Erythroblast (primary cell): Measurements from ENCODE around the gene NFIC.

Experiments used
- GATA1 ChIP-seq: IDR thresholded peaks from 2 replicates; pipeline ENCODE4 v1.6.1; 2011; ENCODE audit warnings: low read depth, mild to moderate bottlenecking, control low read depth, low read length, moderate library complexity
- POLR2A ChIP-seq: IDR thresholded peaks from 2 replicates; pipeline ENCODE4 v1.6.1; 2011; ENCODE audit warnings: mild to moderate bottlenecking, low read length

DNA sequence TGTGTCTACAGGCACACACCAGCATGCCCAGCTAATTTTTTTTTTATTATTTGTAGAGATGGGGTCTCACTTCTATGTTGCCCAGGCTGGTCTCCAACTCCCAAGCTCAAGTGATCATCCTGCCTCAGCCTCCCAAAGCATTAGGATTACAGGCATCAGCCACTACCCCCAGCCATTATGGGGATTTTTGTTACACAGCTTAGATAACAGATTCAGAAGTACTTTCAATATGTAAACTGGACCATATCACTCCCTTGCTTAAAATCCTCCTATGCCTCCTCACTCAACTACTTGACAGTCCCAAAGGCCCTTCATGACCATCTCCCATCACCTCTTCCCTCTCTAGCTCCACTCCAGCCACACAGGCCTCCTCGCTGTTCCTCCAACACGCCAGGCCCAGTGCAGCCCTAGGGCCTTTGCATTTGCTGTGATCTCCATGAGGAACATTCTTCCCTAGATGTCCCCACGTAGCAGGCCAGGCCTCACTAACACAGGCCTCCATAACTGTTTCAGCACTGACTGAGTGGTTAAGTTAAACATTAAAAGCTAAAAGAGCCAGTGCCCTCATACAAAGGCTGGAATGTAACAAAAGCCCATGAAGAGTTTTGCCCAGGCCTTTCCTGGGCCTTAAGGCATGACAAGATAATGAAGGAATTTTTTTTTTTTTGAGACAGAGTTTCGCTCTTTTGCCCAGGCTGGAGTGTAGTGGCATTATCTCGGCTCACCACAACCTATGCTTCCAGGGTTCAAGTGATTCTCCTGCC lies 131.6 kb downstream of the NFIC start:
- no peak for TF ChIP-seq POLR2A
- TF ChIP-seq GATA1 = no peak
